HepG2 (cell line): Measurements from ENCODE around the gene GADD45B. TPM values are rescaled to one million over a fixed set of nuclear protein-coding genes. Genes with fewer than 3 reads are reported as not detected.

Experiments
- CBFB ChIP-seq: sonication (generic); formaldehyde crosslinking; IDR thresholded peaks from 2 replicates; pipeline ENCODE4 v1.4.0; 2020; ENCODE audit warnings: missing genetic modification reagents
- CHCHD3 ChIP-seq: sonication (generic); formaldehyde crosslinking; IDR thresholded peaks from 2 replicates; pipeline ENCODE4 v1.8.0; 2022; ENCODE audit warnings: mild to moderate bottlenecking, missing genetic modification reagents, moderate library complexity
- DMTF1 ChIP-seq: sonication (generic); formaldehyde crosslinking; IDR thresholded peaks from 2 replicates; pipeline ENCODE4 v1.4.0; 2020; ENCODE audit warnings: mild to moderate bottlenecking, missing genetic modification reagents
- ISX ChIP-seq: sonication (generic); formaldehyde crosslinking; conservative IDR thresholded peaks from 2 replicates; pipeline ENCODE4 v1.5.0; 2020; ENCODE audit warnings: missing genetic modification reagents
- JUNB ChIP-seq: sonication (generic); formaldehyde crosslinking; IDR thresholded peaks from 2 replicates; pipeline ENCODE4 v1.8.0; 2022; ENCODE audit warnings: missing genetic modification reagents, mild to moderate bottlenecking, borderline replicate concordance
- NFYB ChIP-seq: sonication (generic); formaldehyde crosslinking; IDR thresholded peaks from 2 replicates; pipeline ENCODE4 v1.4.0; 2020; ENCODE audit warnings: missing genetic modification reagents
- NR2F6 ChIP-seq, 2 experiments: IDR thresholded peaks; 2 replicates each; pipeline ENCODE4 v1.6.1; 2016; ENCODE audit warnings: antibody characterized with exemption in 1 of 2, mild to moderate bottlenecking in 1 of 2
- RFXAP ChIP-seq: sonication (generic); formaldehyde crosslinking; IDR thresholded peaks from 2 replicates; pipeline ENCODE4 v1.4.0; 2020; ENCODE audit warnings: missing genetic modification reagents, borderline replicate concordance
- RNF2 ChIP-seq: fragments of 450-650 bp; conservative IDR thresholded peaks from 2 replicates; pipeline ENCODE4 v1.6.1; 2016; ENCODE audit warnings: low read depth
- TMF1 ChIP-seq: sonication (generic); formaldehyde crosslinking; IDR thresholded peaks from 2 replicates; pipeline ENCODE4 v1.8.1; 2022; ENCODE audit warnings: low read depth, missing genetic modification reagents
- TRAFD1 ChIP-seq: sonication (generic); formaldehyde crosslinking; IDR thresholded peaks from 2 replicates; pipeline ENCODE4 v1.5.1; 2020; ENCODE audit warnings: missing genetic modification reagents, mild to moderate bottlenecking, borderline replicate concordance
- ZNF256 ChIP-seq: sonication (generic); formaldehyde crosslinking; conservative IDR thresholded peaks from 2 replicates; pipeline ENCODE4 v1.4.0; 2020; ENCODE audit warnings: missing genetic modification reagents
- ZNF614 ChIP-seq: IDR thresholded peaks from 2 replicates; pipeline ENCODE4 v1.6.1; 2018; ENCODE audit warnings: missing biosample characterization, missing genetic modification reagents, inconsistent platforms, borderline replicate concordance
- ZNF629 ChIP-seq: sonication (generic); formaldehyde crosslinking; conservative IDR thresholded peaks from 2 replicates; pipeline ENCODE4 v1.5.0; 2020; ENCODE audit warnings: missing genetic modification reagents
- ZNF790 ChIP-seq: sonication (generic); formaldehyde crosslinking; IDR thresholded peaks from 2 replicates; pipeline ENCODE4 v1.8.0; 2022; ENCODE audit warnings: missing genetic modification reagents, mild to moderate bottlenecking, borderline replicate concordance
- polyA plus RNA-seq, 8 experiments: library from polyadenylated mRNA; depleted of rRNA in 3 of 8; stranded (reverse) in 7 of 8; unstranded in 1 of 8; fragments of >200 nt; fragmentation: Illumina TruSeq in 4 of 8; extraction: Trizol in 4 of 8; gene quantifications; 2 replicates each; pipeline versions ENCODE4 v1.2.1 to v1.2.3, GENCODE V29; 2011 to 2016; ENCODE audit warnings: low read depth in 4 of 8, missing spikeins in 1 of 8, mixed read lengths in 1 of 8; ENCODE audit not compliant: insufficient read depth in 1 of 8
- total RNA-seq, 5 experiments: library from RNA; depleted of rRNA; stranded (reverse); fragments of >200 nt; fragmentation: Illumina TruSeq; extraction: Trizol; gene quantifications; 2 replicates each; pipeline ENCODE4 v1.2.3, GENCODE V29; 2016; ENCODE audit warnings: low read depth in 1 of 5
- TF ChIP-seq, protein P1 (sequence below): sonication (generic); formaldehyde crosslinking; IDR thresholded peaks from 2 replicates; pipeline ENCODE4 v1.5.1; 2020; ENCODE audit warnings: missing genetic modification reagents, mild to moderate bottlenecking, borderline replicate concordance
- TF ChIP-seq, protein P2 (sequence below): sonication (generic); formaldehyde crosslinking; IDR thresholded peaks from 2 replicates; pipeline ENCODE4 v1.4.0; 2020; ENCODE audit warnings: missing genetic modification reagents
- TF ChIP-seq, protein P3 (sequence below): sonication (generic); formaldehyde crosslinking; IDR thresholded peaks from 2 replicates; pipeline ENCODE4 v1.4.0; 2020; ENCODE audit warnings: missing genetic modification reagents, borderline replicate concordance

The GADD45B gene
- total and polyA plus RNA-seq, 2 of the 13 experiments (the other 11 are each of a cell fraction or from before 2014, with no cell fraction given) = 4.6 to 34.1 TPM

- TF ChIP-seq, protein P1, sequence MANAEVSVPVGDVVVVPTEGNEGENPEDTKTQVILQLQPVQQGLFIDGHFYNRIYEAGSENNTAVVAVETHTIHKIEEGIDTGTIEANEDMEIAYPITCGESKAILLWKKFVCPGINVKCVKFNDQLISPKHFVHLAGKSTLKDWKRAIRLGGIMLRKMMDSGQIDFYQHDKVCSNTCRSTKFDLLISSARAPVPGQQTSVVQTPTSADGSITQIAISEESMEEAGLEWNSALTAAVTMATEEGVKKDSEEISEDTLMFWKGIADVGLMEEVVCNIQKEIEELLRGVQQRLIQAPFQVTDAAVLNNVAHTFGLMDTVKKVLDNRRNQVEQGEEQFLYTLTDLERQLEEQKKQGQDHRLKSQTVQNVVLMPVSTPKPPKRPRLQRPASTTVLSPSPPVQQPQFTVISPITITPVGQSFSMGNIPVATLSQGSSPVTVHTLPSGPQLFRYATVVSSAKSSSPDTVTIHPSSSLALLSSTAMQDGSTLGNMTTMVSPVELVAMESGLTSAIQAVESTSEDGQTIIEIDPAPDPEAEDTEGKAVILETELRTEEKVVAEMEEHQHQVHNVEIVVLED (CRISPR knock-in tag) = no peak
- no peak for TF ChIP-seq ZNF256 (CRISPR knock-in tag)
- TF ChIP-seq JUNB (CRISPR knock-in tag) = no peak
- no peak for TF ChIP-seq RFXAP (CRISPR knock-in tag)
- TF ChIP-seq NFYB (CRISPR knock-in tag) = no peak
- TF ChIP-seq RNF2 = no peak
- TF ChIP-seq ZNF614 = no peak
- TF ChIP-seq, protein P2, sequence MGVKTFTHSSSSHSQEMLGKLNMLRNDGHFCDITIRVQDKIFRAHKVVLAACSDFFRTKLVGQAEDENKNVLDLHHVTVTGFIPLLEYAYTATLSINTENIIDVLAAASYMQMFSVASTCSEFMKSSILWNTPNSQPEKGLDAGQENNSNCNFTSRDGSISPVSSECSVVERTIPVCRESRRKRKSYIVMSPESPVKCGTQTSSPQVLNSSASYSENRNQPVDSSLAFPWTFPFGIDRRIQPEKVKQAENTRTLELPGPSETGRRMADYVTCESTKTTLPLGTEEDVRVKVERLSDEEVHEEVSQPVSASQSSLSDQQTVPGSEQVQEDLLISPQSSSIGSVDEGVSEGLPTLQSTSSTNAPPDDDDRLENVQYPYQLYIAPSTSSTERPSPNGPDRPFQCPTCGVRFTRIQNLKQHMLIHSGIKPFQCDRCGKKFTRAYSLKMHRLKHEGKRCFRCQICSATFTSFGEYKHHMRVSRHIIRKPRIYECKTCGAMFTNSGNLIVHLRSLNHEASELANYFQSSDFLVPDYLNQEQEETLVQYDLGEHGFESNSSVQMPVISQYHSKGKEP (CRISPR knock-in tag) = no peak
- TF ChIP-seq ISX (CRISPR knock-in tag) = no peak
- no peak for TF ChIP-seq CHCHD3 (CRISPR knock-in tag)
- TF ChIP-seq DMTF1 = no peak
- TF ChIP-seq TMF1 (CRISPR knock-in tag) = no peak
- TF ChIP-seq TRAFD1 = no peak
- no peak for TF ChIP-seq CBFB
- TF ChIP-seq ZNF629 (CRISPR knock-in tag) = no peak
- TF ChIP-seq, protein P3, sequence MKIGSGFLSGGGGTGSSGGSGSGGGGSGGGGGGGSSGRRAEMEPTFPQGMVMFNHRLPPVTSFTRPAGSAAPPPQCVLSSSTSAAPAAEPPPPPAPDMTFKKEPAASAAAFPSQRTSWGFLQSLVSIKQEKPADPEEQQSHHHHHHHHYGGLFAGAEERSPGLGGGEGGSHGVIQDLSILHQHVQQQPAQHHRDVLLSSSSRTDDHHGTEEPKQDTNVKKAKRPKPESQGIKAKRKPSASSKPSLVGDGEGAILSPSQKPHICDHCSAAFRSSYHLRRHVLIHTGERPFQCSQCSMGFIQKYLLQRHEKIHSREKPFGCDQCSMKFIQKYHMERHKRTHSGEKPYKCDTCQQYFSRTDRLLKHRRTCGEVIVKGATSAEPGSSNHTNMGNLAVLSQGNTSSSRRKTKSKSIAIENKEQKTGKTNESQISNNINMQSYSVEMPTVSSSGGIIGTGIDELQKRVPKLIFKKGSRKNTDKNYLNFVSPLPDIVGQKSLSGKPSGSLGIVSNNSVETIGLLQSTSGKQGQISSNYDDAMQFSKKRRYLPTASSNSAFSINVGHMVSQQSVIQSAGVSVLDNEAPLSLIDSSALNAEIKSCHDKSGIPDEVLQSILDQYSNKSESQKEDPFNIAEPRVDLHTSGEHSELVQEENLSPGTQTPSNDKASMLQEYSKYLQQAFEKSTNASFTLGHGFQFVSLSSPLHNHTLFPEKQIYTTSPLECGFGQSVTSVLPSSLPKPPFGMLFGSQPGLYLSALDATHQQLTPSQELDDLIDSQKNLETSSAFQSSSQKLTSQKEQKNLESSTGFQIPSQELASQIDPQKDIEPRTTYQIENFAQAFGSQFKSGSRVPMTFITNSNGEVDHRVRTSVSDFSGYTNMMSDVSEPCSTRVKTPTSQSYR (CRISPR knock-in tag) = no peak
- TF ChIP-seq NR2F6 (IDR thresholded peaks at IDR 0.05) = no peak
- TF ChIP-seq NR2F6 (CRISPR knock-in tag; IDR thresholded peaks at IDR 0.05) = peak; percentile 29; the same call in 1 of the 2 replicates
- TF ChIP-seq ZNF790 = no peak
These were observed 49.2 kb downstream of the GADD45B start (continued) for GRCh38 chr19:2524840-2525723.
